GM20431 (cell line): Measurements from ENCODE around the gene PRM3.

Experiments
- in situ Hi-C: fragments of 300-500 bp; cut with MseI, MboI; formaldehyde crosslinking; loops from one replicate; pipeline ENCODE4 v1.15.0; 2020; ENCODE audit warnings: low sequenced_read_pairs; ENCODE audit not compliant: unreplicated experiment

The PRM3 gene

DNA sequence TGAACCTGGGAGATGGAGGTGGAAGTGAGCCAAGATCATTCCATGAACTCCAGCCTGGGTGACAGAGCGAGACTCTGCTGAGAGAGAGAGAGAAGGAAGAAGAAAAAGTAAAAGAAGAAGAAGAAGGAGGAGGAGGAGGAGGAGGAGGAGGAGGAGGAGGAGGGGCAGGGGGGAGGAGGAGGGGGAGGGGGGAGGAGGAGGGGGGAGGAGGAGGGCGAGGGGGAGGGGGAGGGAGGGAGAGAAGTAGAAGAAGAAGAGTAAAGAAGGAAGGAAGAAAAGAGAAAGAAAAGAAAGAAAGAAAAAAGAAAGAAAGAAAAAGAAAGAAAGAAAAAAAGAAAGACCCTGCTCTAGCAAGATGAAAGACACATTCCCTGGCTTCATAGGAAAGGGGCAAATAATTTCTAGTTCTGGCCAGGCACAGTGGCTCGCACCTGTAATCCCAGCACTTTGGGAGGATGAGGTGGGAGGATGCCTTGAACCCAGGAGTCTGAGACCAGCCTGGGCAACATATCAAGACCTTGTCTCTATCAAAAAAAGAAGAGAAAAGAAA, 41.1 kb downstream of the PRM3 start:
- in situ Hi-C loops: no loop called here

DNA sequence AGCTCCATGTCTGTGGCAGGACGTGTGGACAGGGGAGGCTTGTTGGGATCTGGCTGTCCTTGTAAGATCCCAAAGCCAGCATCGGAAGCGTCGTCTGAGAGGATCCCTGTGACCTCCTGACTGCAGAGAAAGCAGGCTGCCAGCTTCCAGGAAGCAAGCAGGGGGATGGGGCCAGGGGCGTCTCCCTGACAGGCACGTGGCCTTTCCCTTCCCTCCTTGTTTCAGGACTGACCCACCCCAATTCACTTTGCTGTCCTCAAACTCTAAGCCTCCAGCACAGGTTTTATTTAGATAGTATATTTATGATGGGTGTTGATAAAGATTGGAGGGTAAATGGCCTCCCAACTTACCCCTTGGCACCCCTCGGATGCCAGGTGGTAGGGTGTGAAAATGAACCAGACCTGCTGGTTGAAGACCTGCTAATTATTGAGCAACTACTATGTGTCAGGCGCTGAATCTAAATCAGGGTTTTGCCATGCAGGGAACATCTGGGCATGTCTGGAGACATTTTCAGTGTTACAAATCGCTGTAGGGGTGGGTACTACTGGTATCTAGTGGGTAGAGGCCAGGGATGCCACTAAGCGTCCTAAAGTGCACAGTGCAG, 42.0 kb downstream of the PRM3 start:
- in situ Hi-C loops: no loop called here

DNA sequence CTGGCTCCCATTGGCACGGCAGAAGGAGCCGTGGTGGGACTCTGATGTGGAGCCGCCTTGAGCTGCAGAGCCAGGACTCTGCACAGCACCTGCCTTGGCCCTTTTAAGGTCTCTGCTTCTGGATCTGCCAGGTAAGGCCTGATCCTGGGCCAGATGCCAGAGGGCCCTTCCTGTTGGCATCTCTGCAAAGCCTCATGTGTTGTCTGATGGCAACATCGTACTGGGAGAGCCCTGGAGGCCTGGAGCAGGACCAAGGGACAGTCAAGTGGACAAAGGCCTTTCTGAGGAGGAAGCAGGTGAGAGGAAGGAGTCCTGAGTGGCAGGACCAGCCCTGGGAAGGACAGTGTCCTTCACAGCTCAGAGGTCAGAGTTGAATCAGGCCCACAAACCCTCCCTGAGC, 43.5 kb downstream of the PRM3 start:
- in situ Hi-C loops: no loop called here

DNA sequence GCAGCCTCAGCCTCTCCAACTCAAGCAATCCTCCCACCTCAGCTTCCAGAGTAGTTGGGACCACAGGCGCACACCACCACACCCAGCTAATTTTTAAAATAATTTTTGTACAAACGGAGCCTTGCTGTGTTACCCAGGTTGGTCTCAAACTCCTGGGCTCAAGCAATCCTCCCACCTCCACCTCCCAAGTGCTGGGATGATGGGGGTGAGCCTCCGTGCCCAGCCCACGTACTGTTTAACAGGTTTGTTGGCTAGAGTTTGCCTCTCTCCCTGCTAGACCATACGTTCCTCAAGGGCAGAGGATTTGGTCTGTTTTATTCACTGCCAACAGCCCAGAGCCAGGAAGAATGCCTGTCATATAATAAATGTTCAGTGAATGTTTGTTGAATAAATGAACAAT, 44.0 kb downstream of the PRM3 start:
- in situ Hi-C loops: no loop called here

DNA sequence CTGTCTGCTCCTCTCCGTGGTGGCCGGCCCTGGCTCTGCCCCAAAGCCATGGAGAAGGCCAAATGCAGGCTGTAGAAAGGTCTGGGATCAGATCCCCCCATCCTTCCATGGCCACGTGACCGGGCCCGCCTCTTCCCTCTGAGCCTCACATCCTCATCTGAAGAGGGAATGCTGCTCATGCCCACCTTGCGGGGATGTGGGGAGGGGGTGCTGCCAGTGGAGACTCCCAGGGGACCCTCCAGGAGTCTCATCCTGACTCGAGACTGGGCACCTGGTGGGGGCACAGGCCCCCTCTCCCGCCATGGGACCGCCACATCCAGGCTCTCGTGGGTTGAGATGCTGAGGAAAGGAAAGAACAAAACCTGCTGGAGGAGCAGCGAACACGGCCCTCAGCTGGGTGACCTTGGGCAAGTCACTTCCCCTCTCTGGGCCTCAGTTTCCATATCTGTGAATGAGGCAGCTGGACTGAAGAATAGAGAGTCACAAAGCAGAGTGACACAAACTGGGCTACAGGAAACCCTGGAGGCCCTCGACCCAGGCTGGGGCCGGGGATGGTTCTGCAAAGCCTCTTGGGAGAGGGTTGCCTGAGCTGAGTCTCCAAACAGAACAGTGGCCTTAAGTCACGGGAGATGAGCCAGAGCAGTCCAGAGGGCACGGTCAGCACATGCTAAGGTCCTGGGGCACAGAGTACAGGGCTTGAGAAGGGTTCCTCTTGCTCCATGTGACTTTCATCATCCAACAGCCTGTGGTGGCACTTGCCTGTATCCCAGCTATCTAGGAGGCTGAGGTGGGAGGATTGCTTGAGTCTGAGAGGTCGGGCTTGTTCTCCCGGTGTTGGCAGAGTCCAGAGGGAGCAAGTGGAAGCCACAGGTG, 47.5 kb downstream of the PRM3 start:
- in situ Hi-C loops: no loop called here

DNA sequence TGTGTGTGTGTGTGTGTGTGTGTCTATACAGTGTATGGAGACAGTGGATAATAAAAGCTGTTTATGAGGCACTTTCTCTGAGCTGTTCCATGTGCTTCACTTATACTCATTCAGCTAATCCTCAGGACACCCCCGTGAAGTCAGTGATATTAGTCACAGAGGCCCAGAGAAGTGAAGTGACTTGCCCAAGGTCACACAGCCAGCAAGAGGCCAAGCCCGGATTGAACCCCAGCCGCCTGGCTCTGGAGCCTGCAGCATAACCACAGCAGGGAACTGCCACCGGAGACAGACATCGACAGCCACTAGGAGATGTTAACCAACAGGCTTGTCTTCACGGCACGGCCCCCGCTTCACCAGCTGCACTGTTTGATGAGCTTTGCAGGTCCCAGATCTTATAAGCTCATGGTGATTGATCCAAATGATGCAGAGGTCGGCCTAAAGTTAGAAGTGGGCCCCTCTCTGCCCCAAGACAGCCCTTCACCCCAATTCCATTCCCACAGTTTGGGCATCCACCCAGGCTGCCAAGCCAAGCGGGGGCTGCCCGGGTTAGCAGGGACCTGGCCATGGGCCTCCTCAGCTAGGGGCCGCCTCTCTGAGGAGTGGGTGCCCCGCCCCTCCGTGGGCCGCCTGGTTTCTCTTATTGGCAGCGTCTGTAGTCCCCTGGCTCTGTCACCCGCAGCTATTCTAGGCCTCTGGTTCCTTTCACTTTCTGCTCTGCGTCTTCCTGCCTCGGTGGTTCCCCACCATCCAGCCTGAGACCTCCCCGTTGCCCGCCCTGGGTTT, 48.3 kb downstream of the PRM3 start:
- in situ Hi-C loops: no loop called here

DNA sequence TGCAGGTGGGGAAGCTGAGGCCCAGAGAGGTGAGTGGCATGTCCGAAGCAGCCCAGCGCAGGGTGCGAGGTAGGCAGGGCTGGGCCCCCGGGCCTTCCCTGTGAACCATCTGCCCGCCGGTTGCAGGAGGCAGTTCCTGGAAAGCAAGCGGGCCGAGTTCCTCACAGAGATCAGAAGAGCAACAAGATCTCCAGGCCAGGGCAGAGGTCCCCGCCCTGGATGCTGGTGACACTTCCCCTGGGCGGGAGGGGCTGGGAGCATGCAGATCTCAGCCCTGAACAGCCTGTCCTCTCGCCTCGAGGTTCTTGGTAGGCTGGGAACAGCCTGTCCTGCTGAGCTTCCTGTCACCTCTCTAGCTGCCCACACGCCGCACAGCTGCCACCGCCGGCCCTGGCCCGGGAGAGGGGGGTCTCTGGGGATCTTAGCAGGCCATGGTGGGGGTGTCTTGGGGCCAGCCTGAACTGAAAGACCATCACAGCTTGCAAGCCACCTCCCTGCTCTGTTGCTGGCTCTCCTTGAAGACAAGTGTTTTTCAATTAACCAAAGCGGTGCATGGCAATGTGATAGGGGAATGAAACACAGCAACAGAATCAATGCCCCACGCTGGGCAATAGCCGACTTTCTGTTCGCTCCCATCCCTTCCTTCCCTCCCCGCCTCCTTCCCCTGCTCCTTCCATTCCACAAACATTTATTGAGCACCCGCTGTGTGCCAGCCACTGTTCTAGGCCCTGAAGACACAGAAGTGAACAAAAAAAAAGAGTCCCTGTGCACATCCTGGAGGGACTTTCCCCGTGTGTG, 49.1 kb downstream of the PRM3 start:
- in situ Hi-C loops: no loop called here
